Naive thymus-derived CD8-positive, alpha-beta T cell (primary cell): ENCODE measurements around the gene VPS37D. TPM values are rescaled to one million over a fixed set of nuclear protein-coding genes. Genes with fewer than 3 reads are reported as not detected.
A peak's percentile ranks its signal among the peaks of the same experiment; 100 is the strongest.

Experiments used
- ATAC-seq, 2 donors: fragments of 150-1000 bp; cut with Tn5 transposase in 1 of 2; sonication (Bioruptor Pico), chemical (Tn5 transposase) in 1 of 2; 1 replicate in 1 of 2; 2 replicates in 1 of 2; pipeline ENCODE4 v1.10.0; 2021; ENCODE audit warnings: mild to moderate bottlenecking in 2 of 2, moderate library complexity in 2 of 2
- POLR2A ChIA-PET: fragments of 350-600 bp; sonication (Branson Sonifier 250); formaldehyde crosslinking; loops from one replicate; lab custom pipeline; 2021; ENCODE audit warnings: antibody characterized with exemption; lab: Charles Lee
- DNase-seq, 10 donors: peaks; one replicate each; pipeline versions ENCODE4 v3.0.0 to v3.0.0-alpha.2; 2020 to 2022
- H3K27ac Mint-ChIP-seq, 10 donors: one replicate each; pipeline ENCODE4 v1.8.0; 2020 to 2022; ENCODE audit warnings: mild to moderate bottlenecking in 10 of 10, mixed read lengths in 10 of 10, moderate library complexity in 4 of 10, inconsistent platforms in 1 of 10
- H3K27me3 Mint-ChIP-seq, 5 donors: one replicate each; pipeline ENCODE4 v1.8.0; 2021 to 2022; ENCODE audit warnings: mixed read lengths in 5 of 5
- H3K36me3 Mint-ChIP-seq, 3 donors: one replicate each; pipeline ENCODE4 v1.8.0; 2020 to 2022; ENCODE audit warnings: mixed read lengths in 3 of 3, mild to moderate bottlenecking in 2 of 3, inconsistent platforms in 1 of 3
- H3K4me1 Mint-ChIP-seq, 4 donors: one replicate each; pipeline ENCODE4 v1.8.0; 2021 to 2022; ENCODE audit warnings: mixed read lengths in 4 of 4
- H3K4me3 Mint-ChIP-seq, 10 donors: one replicate each; pipeline ENCODE4 v1.8.0; 2020 to 2022; ENCODE audit warnings: mild to moderate bottlenecking in 10 of 10, mixed read lengths in 10 of 10, moderate library complexity in 6 of 10, inconsistent platforms in 1 of 10
- H3K9me3 Mint-ChIP-seq, 9 donors: one replicate each; pipeline ENCODE4 v1.8.0; 2020 to 2022; ENCODE audit warnings: mixed read lengths in 9 of 9, mild to moderate bottlenecking in 3 of 9, inconsistent platforms in 1 of 9, moderate library complexity in 1 of 9
- polyA plus RNA-seq, 3 donors: library from polyadenylated mRNA; unstranded; fragments of 300-500 nt; fragmentation: Illumina TruSeq; gene quantifications; one replicate each; pipeline ENCODE4 v1.2.3, GENCODE V29; 2021
- total RNA-seq, 8 experiments: library from RNA in 2 of 8; stranded (reverse) in 2 of 8; gene quantifications; one replicate each; pipeline ENCODE4 v1.2.3 and lab custom pipeline; 2021 to 2026

VPS37D gene
- total and polyA plus RNA-seq, 5 experiments from 2014 or later: 0.14 to 1.0 (median 0.46) TPM; not detected in 1

- peak overlapping the region in 3 of 10 donors; percentile 20 to 64 (median 37) for H3K27ac Mint-ChIP-seq
- H3K4me1 Mint-ChIP-seq: peaks cover 27 to 55% (median 51%) of the 10 kb centered on the region in 4 donors
- POLR2A ChIA-PET: interaction anchor here (1.3 kb wide), 1 partner anchor 107 kb away, joined by 3 read pairs; the partner anchor contains the start of gene TBL2
- H3K9me3 Mint-ChIP-seq: no peaks in the 10 kb centered on the region
- peaks cover 0 to 52% (median 11%) of the 10 kb centered on the region in 3 donors for H3K36me3 Mint-ChIP-seq
- H3K4me3 Mint-ChIP-seq: peak overlapping the region; percentile 36 to 99 (median 61)
- H3K27me3 Mint-ChIP-seq: no peaks in the 10 kb centered on the region
- peak in 1 of 10 donors; percentile 47 for DNase-seq
- no peak for ATAC-seq
Observed at GRCh38 chr7:73685311-73685710, 17.7 kb downstream of the VPS37D start.

- peaks cover 0 to 70% (median 18%) of the 10 kb centered on the region in 3 donors for H3K36me3 Mint-ChIP-seq
- no peak overlapping the region for H3K4me3 Mint-ChIP-seq
- H3K4me1 Mint-ChIP-seq: peaks cover 20 to 32% (median 28%) of the 10 kb centered on the region in 4 donors
- POLR2A ChIA-PET: no interaction called here
- H3K27me3 Mint-ChIP-seq: no peaks in the 10 kb centered on the region
- no peaks in the 10 kb centered on the region for H3K9me3 Mint-ChIP-seq
- ATAC-seq (no peak), DNase-seq (no peak)
- H3K27ac Mint-ChIP-seq: peak overlapping the region in 1 of 10 donors; percentile 46
Observed at GRCh38 chr7:73688288-73688687, 20.7 kb downstream of the VPS37D start.

DNA sequence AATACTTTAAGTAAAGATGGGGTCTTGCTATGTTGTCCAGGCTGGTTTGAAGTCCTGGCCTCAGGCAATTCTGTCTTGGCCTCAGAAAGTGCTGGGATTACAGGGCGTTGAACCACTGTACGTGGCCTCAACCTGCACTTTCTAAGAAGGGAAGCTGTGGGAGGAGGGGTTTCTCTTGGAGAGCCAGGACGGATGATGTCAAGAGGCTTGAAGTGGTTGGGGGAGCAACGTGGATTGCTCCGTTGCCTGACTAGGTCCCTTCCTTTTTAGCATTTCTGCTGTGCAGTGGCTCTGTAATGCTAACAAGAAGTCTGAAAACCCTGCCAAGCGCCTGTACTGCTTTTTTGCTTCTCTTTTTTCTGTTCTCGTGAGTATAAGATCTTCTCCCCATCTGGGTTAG lies 23.0 kb downstream of the VPS37D start:
- no peak for ATAC-seq
- Mint-ChIP-seq H3K4me3 (no peak overlapping the region), H3K9me3 (no peaks in the 10 kb centered on the region), H3K4me1 (peaks cover 17 to 18% (median 17%) of the 10 kb centered on the region in 4 donors), H3K27ac (peak overlapping the region in 2 of 10 donors; percentile 58 to 70), H3K27me3 (no peaks in the 10 kb centered on the region), H3K36me3 (peaks cover 3 to 83% (median 28%) of the 10 kb centered on the region in 3 donors)
- DNase-seq: no peak
- POLR2A ChIA-PET: interaction anchor here (0.5 to 1.0 kb wide), 3 partner anchors 27 to 953 kb away, joined by 3 read pairs; no protein-coding TSS in a partner anchor

- POLR2A ChIA-PET: interaction anchor here (1.0 kb wide), 1 partner anchor 556 kb away, joined by 3 read pairs; no protein-coding TSS in a partner anchor
Observed at GRCh38 chr7:73696372-73696771, 28.7 kb downstream of the VPS37D start.

GRCh38 chr7:73698410-73698809 lies 30.8 kb downstream of the VPS37D start:
- peaks cover 0 to 11% (median 4%) of the 10 kb centered on the region in 4 donors for H3K4me1 Mint-ChIP-seq
- DNase-seq: no peak
- peaks cover 5 to 53% (median 22%) of the 10 kb centered on the region in 3 donors for H3K36me3 Mint-ChIP-seq
- H3K27ac Mint-ChIP-seq: peak overlapping the region in 2 of 10 donors; percentile 16 to 49
- ATAC-seq: no peak
- no peaks in the 10 kb centered on the region for H3K27me3 Mint-ChIP-seq
- H3K9me3 Mint-ChIP-seq: no peaks in the 10 kb centered on the region
- POLR2A ChIA-PET: no interaction called here
- no peak overlapping the region for H3K4me3 Mint-ChIP-seq

More at GRCh38 chr7:73696372-73696771, 28.7 kb downstream of the VPS37D start:
- DNase-seq: no peak
- Mint-ChIP-seq H3K4me3 (no peak overlapping the region), H3K36me3 (peaks cover 5 to 72% (median 30%) of the 10 kb centered on the region in 3 donors), H3K4me1 (peaks cover 0 to 9% (median 0%) of the 10 kb centered on the region in 4 donors), H3K27me3 (no peaks in the 10 kb centered on the region), H3K9me3 (no peaks in the 10 kb centered on the region), H3K27ac (peak overlapping the region in 1 of 10 donors; percentile 51)
- no peak for ATAC-seq

DNA sequence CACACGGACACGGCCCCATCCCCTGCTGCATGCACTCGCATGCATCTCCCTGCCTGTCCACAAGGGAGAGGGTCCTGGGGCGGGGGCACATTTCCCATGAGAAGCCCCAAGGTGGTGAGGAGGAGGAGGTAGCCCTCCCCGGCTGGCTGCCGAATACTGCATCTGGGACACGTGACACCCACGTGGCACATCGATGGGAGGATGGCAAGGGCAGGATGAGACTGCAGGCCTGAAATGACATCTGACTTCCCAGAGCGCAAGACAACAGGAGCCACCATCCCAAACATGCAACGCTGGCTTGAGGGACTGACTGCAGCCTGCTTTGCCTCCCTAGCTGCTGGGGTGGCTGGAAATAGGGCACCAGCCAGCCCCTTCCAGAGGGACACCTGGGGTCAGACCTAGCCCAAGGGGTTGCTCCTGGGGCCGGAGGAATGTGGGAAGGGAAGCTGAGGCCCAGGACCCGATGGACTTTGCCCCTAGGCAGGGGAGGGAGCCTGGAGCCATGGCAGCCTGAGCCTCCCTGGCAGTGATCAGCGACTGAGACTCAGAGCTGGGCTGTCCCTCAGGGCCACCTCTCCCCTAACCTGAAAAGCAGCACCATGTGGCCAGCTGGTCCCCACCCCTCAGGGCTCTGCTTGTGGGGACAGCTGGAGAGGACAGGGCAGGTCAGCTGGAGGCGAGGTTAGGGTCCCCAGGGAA lies 31.9 kb downstream of the VPS37D start:
- DNase-seq: no peak
- Mint-ChIP-seq H3K9me3 (no peaks in the 10 kb centered on the region), H3K27ac (peak overlapping the region in 2 of 10 donors; percentile 53 to 66), H3K27me3 (no peaks in the 10 kb centered on the region), H3K36me3 (peaks cover 5 to 49% (median 18%) of the 10 kb centered on the region in 3 donors), H3K4me1 (peaks cover 0 to 16% (median 5%) of the 10 kb centered on the region in 4 donors), H3K4me3 (no peak overlapping the region)
- POLR2A ChIA-PET: no interaction called here
- no peak for ATAC-seq

DNA sequence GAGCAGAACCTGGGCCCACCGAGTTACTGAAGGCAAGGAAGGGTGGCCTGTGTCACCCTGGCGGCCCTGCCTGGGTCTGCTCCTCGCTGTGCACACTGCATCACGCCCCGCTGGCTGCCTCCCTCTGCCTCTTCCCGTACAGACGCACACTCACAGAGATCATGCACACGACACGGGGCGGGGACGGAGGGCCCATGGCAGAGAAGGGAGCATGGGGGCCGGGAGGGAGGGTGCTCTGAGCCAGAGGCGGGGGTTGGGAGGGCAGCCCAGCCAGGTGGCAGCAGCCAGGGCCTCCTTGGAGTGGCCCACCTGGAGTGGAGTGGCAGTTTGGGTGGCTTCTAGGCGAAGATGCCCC lies 32.4 kb downstream of the VPS37D start:
- peak overlapping the region in 2 of 10 donors; percentile 66 to 79 for H3K27ac Mint-ChIP-seq
- ATAC-seq (no peak), DNase-seq (no peak)
- H3K4me3 Mint-ChIP-seq: no peak overlapping the region
- no peaks in the 10 kb centered on the region for H3K9me3 Mint-ChIP-seq
- peaks cover 0 to 16% (median 5%) of the 10 kb centered on the region in 4 donors for H3K4me1 Mint-ChIP-seq
- no peaks in the 10 kb centered on the region for H3K27me3 Mint-ChIP-seq
- POLR2A ChIA-PET: no interaction called here
- peaks cover 5 to 43% (median 15%) of the 10 kb centered on the region in 3 donors for H3K36me3 Mint-ChIP-seq

DNA sequence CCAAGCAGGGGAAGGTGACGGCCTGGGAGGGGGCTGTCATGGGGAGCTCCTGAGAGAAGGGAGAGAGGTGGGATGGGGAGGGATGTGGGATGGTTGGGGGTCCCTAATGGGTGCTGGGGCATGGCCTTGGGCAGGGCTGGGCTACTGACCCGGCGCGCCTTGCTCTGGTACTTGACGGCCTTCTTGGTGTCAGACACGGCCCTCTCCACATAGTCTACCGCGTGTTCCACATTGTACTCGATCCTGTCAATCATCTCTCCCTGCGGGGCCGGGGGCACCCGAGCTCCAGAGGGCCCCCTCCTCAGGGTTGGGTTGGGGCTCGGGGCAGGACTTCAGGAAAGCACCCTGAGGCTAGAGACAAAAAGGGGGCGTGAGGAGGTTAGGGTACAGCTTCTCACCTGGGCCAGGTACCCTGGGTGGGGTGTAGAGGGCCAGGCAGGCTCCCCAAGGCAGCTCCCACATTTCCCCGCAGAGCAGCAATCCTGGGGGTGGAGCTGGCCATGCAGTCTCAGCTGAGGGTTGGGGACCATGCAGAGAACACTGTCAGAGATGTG lies 33.0 kb downstream of the VPS37D start:
- no peak for DNase-seq
- no peaks in the 10 kb centered on the region for H3K9me3 Mint-ChIP-seq
- peak overlapping the region in 1 of 10 donors; percentile 66 for H3K27ac Mint-ChIP-seq
- peaks cover 0 to 16% (median 5%) of the 10 kb centered on the region in 4 donors for H3K4me1 Mint-ChIP-seq
- peak in 1 of 2 donors; percentile 5 for ATAC-seq
- H3K27me3 Mint-ChIP-seq: no peaks in the 10 kb centered on the region
- peaks cover 3 to 37% (median 12%) of the 10 kb centered on the region in 3 donors for H3K36me3 Mint-ChIP-seq
- H3K4me3 Mint-ChIP-seq: no peak overlapping the region
- POLR2A ChIA-PET: interaction anchor here (0.9 kb wide), 1 partner anchor 24 kb away, joined by 4 read pairs; no protein-coding TSS in a partner anchor

DNA sequence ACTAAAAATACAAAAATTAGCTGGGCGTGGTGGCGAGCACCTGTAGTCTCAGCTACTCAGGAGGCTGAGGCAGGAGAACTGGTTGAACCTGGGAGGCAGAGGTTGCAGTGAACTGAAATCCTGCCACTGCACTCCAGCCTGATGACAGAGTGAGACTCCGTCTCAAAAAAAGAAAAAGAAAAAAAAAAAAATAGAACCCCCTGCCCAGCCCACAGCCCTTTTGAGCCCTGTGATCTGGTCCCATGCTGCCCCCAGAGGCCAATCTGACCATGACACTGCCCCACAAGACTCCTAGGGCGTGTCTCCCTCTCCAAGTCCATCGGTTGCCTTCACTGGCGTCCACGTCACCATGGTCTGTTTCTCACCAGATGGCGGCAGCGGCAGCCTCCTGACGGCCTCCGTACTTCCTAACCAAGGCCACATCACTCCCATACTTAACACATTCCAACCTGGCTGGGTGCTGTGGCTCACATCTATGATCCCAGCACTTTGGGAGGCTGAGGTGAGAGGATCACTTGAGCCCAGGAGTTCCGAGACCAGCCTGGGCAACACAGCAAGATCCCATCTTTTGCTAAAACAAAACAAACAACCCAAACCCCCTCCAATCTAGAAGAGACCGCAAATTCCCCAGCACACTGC lies 33.8 kb downstream of the VPS37D start:
- no peaks in the 10 kb centered on the region for H3K9me3 Mint-ChIP-seq
- H3K36me3 Mint-ChIP-seq: peaks cover 0 to 30% (median 12%) of the 10 kb centered on the region in 3 donors
- peak in 1 of 10 donors; percentile 16 for DNase-seq
- peaks cover 2 to 16% (median 6%) of the 10 kb centered on the region in 4 donors for H3K4me1 Mint-ChIP-seq
- peak overlapping the region in 1 of 10 donors; percentile 28 for H3K4me3 Mint-ChIP-seq
- POLR2A ChIA-PET: interaction anchor here (0.9 kb wide), 1 partner anchor 25 kb away, joined by 4 read pairs; no protein-coding TSS in a partner anchor
- peak overlapping the region in 2 of 10 donors; percentile 66 to 83 for H3K27ac Mint-ChIP-seq
- peak; percentile 35 to 43 for ATAC-seq
- H3K27me3 Mint-ChIP-seq: no peaks in the 10 kb centered on the region

DNA sequence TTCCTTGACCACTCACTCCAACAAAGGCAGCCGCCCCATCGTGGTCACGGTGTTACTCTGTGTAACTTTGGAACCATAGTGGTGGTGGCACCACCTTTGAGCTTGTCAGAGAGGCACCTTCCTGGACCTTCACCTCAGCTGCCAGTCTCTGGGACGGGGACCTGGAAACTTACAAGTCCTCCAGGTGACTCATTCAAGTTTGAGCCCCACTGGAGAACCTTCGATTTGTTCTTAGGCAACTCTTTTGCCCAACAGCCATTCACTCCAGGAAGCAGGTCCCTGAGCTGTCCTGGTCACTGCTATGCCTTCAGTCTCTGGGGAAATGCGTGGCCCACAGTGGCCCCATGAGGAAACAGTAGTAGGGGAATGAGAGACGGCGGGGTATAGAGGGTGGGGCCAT lies 34.6 kb downstream of the VPS37D start:
- H3K27ac Mint-ChIP-seq: peak overlapping the region in 5 of 10 donors; percentile 6 to 76 (median 31)
- ATAC-seq: no peak

DNA sequence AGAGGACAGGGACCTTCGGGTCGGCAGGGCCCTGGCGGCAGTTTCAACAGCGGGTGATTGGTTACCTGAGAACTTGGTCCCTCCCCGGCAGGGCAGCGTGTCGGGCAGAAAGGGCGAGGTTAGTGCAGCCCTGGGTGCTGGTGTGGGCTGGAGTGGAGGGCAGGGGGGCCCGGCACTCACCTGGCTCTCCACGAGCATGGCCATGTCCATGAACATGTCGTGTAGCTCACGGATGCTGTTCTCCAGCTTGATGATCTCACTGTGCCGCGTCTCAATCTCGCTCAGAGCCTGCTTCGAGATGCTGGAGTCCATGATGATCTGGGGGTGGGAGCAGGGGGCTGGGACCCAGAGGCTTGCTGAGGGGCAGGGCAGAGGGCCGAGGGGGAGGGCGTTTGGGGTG lies 35.0 kb downstream of the VPS37D start:
- DNase-seq (no peak), ATAC-seq (no peak)
- Mint-ChIP-seq H3K36me3 (peaks cover 0 to 18% (median 3%) of the 10 kb centered on the region in 3 donors), H3K4me3 (peak overlapping the region in 4 of 10 donors; percentile 9 to 30 (median 21)), H3K27me3 (no peaks in the 10 kb centered on the region), H3K27ac (peak overlapping the region in 2 of 10 donors; percentile 6 to 40), H3K9me3 (no peaks in the 10 kb centered on the region), H3K4me1 (peaks cover 9 to 23% (median 15%) of the 10 kb centered on the region in 4 donors)
- POLR2A ChIA-PET: no interaction called here

More for the DNA sequence above, 34.6 kb downstream of the VPS37D start:
- Mint-ChIP-seq H3K27me3 (no peaks in the 10 kb centered on the region), H3K4me1 (peaks cover 9 to 21% (median 12%) of the 10 kb centered on the region in 4 donors), H3K9me3 (no peaks in the 10 kb centered on the region), H3K4me3 (peak overlapping the region in 4 of 10 donors; percentile 9 to 30 (median 21)), H3K36me3 (peaks cover 0 to 23% (median 5%) of the 10 kb centered on the region in 3 donors)
- DNase-seq: no peak
- POLR2A ChIA-PET: no interaction called here

GRCh38 chr7:73703225-73703624 lies 35.6 kb downstream of the VPS37D start:
- peak overlapping the region in 3 of 10 donors; percentile 29 to 49 (median 41) for H3K4me3 Mint-ChIP-seq
- POLR2A ChIA-PET: no interaction called here
- peaks cover 9 to 23% (median 15%) of the 10 kb centered on the region in 4 donors for H3K4me1 Mint-ChIP-seq
- no peak overlapping the region for H3K27ac Mint-ChIP-seq
- no peak for ATAC-seq
- no peaks in the 10 kb centered on the region for H3K27me3 Mint-ChIP-seq
- H3K9me3 Mint-ChIP-seq: no peaks in the 10 kb centered on the region
- DNase-seq: no peak
- H3K36me3 Mint-ChIP-seq: peaks cover 0 to 13% (median 0%) of the 10 kb centered on the region in 3 donors
